HUES48 (cell line): ENCODE measurements around the gene RNF182.

Experiments used
- H3K27ac ChIP-seq: one replicate; pipeline ENCODE4 v1.7.0; 2013; ENCODE audit warnings: low read depth, low read length, inconsistent platforms
- H3K27me3 ChIP-seq: 2 replicates; pipeline ENCODE4 v1.6.1; 2013; ENCODE audit warnings: mild to moderate bottlenecking, low read length; ENCODE audit not compliant: control insufficient read depth, insufficient read depth
- H3K36me3 ChIP-seq: 2 replicates; pipeline ENCODE4 v1.6.1; 2013; ENCODE audit warnings: low read length; ENCODE audit not compliant: control insufficient read depth, insufficient read depth
- H3K4me1 ChIP-seq: 2 replicates; pipeline ENCODE4 v1.6.1; 2013; ENCODE audit warnings: mild to moderate bottlenecking, low read length; ENCODE audit not compliant: control insufficient read depth, insufficient read depth
- H3K4me3 ChIP-seq: 2 replicates; pipeline ENCODE4 v1.5.1; 2013; ENCODE audit warnings: mild to moderate bottlenecking, low read depth, low read length
- H3K9ac ChIP-seq: 2 replicates; pipeline ENCODE4 v1.6.1; 2013; ENCODE audit warnings: mild to moderate bottlenecking, low read depth, low read length, moderate library complexity
- H3K9me3 ChIP-seq: 2 replicates; pipeline ENCODE4 v1.6.1; 2013; ENCODE audit warnings: low read length; ENCODE audit not compliant: control insufficient read depth, insufficient read depth

The RNF182 gene

GRCh38 chr6:14002176-14002947, 77.6 kb downstream of the RNF182 start:
- Histone ChIP-seq H3K9me3 (no peaks in the 10 kb centered on the region), H3K27ac (peak overlapping the region; percentile 59), H3K4me3 (no peak overlapping the region), H3K4me1 (peaks cover 13% of the 10 kb centered on the region), H3K9ac (no peak overlapping the region), H3K27me3 (no peaks in the 10 kb centered on the region), H3K36me3 (no peaks in the 10 kb centered on the region)

- no peak overlapping the region for H3K4me3 ChIP-seq
Measured at GRCh38 chr6:14004258-14004657, 79.5 kb downstream of the RNF182 start.

GRCh38 chr6:14008809-14009208, 84.1 kb downstream of the RNF182 start:
- Histone ChIP-seq H3K4me3 (no peak overlapping the region), H3K36me3 (no peaks in the 10 kb centered on the region), H3K9ac (no peak overlapping the region), H3K27ac (no peak overlapping the region), H3K4me1 (peaks cover 29% of the 10 kb centered on the region), H3K9me3 (0 out of 2 replicates have a peak, but pooled peaks cover 4% of the 10 kb centered on the region), H3K27me3 (no peaks in the 10 kb centered on the region)

More at GRCh38 chr6:14004258-14004657, 79.5 kb downstream of the RNF182 start:
- Histone ChIP-seq H3K36me3 (no peaks in the 10 kb centered on the region), H3K27me3 (no peaks in the 10 kb centered on the region), H3K27ac (no peak overlapping the region), H3K9ac (no peak overlapping the region), H3K9me3 (no peaks in the 10 kb centered on the region), H3K4me1 (peaks cover 18% of the 10 kb centered on the region)

- no peaks in the 10 kb centered on the region for H3K36me3 ChIP-seq
- no peak overlapping the region for H3K4me3 ChIP-seq
- H3K27me3 ChIP-seq, result no peaks in the 10 kb centered on the region
- H3K4me1 ChIP-seq, result peaks cover 29% of the 10 kb centered on the region
- 0 out of 2 replicates have a peak, but pooled peaks cover 4% of the 10 kb centered on the region for H3K9me3 ChIP-seq
- no peak overlapping the region for H3K9ac ChIP-seq
- H3K27ac ChIP-seq, result peak overlapping the region; percentile 52
Measured at GRCh38 chr6:14009431-14009830, 84.7 kb downstream of the RNF182 start.

- Histone ChIP-seq H3K27ac (no peak overlapping the region), H3K36me3 (no peaks in the 10 kb centered on the region), H3K9me3 (0 out of 2 replicates have a peak, but pooled peaks cover 4% of the 10 kb centered on the region), H3K27me3 (no peaks in the 10 kb centered on the region), H3K9ac (no peak overlapping the region), H3K4me3 (no peak overlapping the region), H3K4me1 (peaks cover 20% of the 10 kb centered on the region)
Measured at GRCh38 chr6:14010275-14010674, 85.5 kb downstream of the RNF182 start.

- peaks cover 32% of the 10 kb centered on the region for H3K4me1 ChIP-seq
- peaks cover 7% of the 10 kb centered on the region; the same call in 1 of the 2 replicates for H3K27me3 ChIP-seq
- H3K27ac ChIP-seq, result no peak overlapping the region
- H3K36me3 ChIP-seq, result no peaks in the 10 kb centered on the region
- H3K4me3 ChIP-seq, result no peak overlapping the region
- 0 out of 2 replicates have a peak, but pooled peaks cover 4% of the 10 kb centered on the region for H3K9me3 ChIP-seq
- H3K9ac ChIP-seq, result no peak overlapping the region
Measured at GRCh38 chr6:14012313-14013030, 87.7 kb downstream of the RNF182 start.

- Histone ChIP-seq H3K27me3 (peaks cover 7% of the 10 kb centered on the region), H3K9ac (no peak overlapping the region), H3K36me3 (no peaks in the 10 kb centered on the region), H3K9me3 (0 out of 2 replicates have a peak, but pooled peaks cover 9% of the 10 kb centered on the region), H3K27ac (no peak overlapping the region), H3K4me3 (no peak overlapping the region), H3K4me1 (peaks cover 19% of the 10 kb centered on the region)
Measured at GRCh38 chr6:14015964-14016363, 91.2 kb downstream of the RNF182 start.

GRCh38 chr6:14016432-14016831, 91.7 kb downstream of the RNF182 start:
- Histone ChIP-seq H3K4me3 (no peak overlapping the region), H3K27ac (no peak overlapping the region), H3K9me3 (0 out of 2 replicates have a peak, but pooled peaks cover 9% of the 10 kb centered on the region), H3K27me3 (peaks cover 7% of the 10 kb centered on the region), H3K36me3 (no peaks in the 10 kb centered on the region), H3K9ac (no peak overlapping the region), H3K4me1 (peaks cover 22% of the 10 kb centered on the region)

GRCh38 chr6:14016935-14017625, 92.3 kb downstream of the RNF182 start:
- H3K36me3 ChIP-seq, result no peaks in the 10 kb centered on the region
- H3K27ac ChIP-seq, result no peak overlapping the region
- peaks cover 7% of the 10 kb centered on the region for H3K27me3 ChIP-seq
- H3K4me1 ChIP-seq, result peaks cover 22% of the 10 kb centered on the region
- H3K9me3 ChIP-seq, result 0 out of 2 replicates have a peak, but pooled peaks cover 9% of the 10 kb centered on the region
- no peak overlapping the region for H3K4me3 ChIP-seq
- no peak overlapping the region for H3K9ac ChIP-seq

- Histone ChIP-seq H3K27ac (no peak overlapping the region), H3K4me1 (peaks cover 22% of the 10 kb centered on the region), H3K36me3 (no peaks in the 10 kb centered on the region), H3K9me3 (0 out of 2 replicates have a peak, but pooled peaks cover 5% of the 10 kb centered on the region), H3K9ac (no peak overlapping the region), H3K4me3 (peak overlapping the region; percentile 39), H3K27me3 (peaks cover 7% of the 10 kb centered on the region)
Measured at GRCh38 chr6:14017626-14018475, 93.1 kb downstream of the RNF182 start.
